HEK293 (cell line): ENCODE results near the gene CCR5AS.

Experiments used
- CTCF ChIA-PET: fragments of 350-600 bp; formaldehyde crosslinking; extraction: SDS; loops from one replicate; lab custom pipeline; 2021; ENCODE audit warnings: antibody characterized with exemption; lab: Yijun Ruan, JAX
- POLR2A ChIA-PET: fragments of 300-600 bp; formaldehyde crosslinking; extraction: SDS; loops from one replicate; lab custom pipeline; 2020; ENCODE audit warnings: antibody characterized with exemption, inconsistent platforms; lab: Yijun Ruan, JAX
- H3K27ac ChIP-seq: fragments of 200-500 bp; sonication (Bioruptor generic); 2 replicates; pipeline ENCODE4 v1.5.1; 2014; ENCODE audit warnings: low read depth, low read length, control low read depth, inconsistent platforms; ENCODE audit errors: extremely low read depth
- H3K36me3 ChIP-seq, 2 experiments: fragments of 200-500 bp in 1 of 2; sonication (Bioruptor generic) in 1 of 2; 1 replicate in 1 of 2; 2 replicates in 1 of 2; pipeline ENCODE4 v1.5.1; 2014 to 2017; ENCODE audit warnings: inconsistent platforms in 2 of 2, low read length in 2 of 2; ENCODE audit not compliant: control insufficient read depth in 2 of 2, insufficient read depth in 1 of 2
- H3K4me1 ChIP-seq: fragments of 200-500 bp; sonication (Bioruptor generic); 2 replicates; pipeline ENCODE4 v1.5.1; 2014; ENCODE audit warnings: mild to moderate bottlenecking, low read length, inconsistent platforms; ENCODE audit not compliant: control insufficient read depth, insufficient read depth
- H3K4me3 ChIP-seq: 2 replicates; pipeline ENCODE4 v1.5.1; 2011; ENCODE audit warnings: low read depth, mild to moderate bottlenecking, control low read depth, low read length, moderate library complexity
- H3K9me3 ChIP-seq: fragments of 200-500 bp; sonication (Bioruptor generic); 2 replicates; pipeline ENCODE4 v1.5.1; 2014; ENCODE audit warnings: low read depth, low read length, inconsistent platforms; ENCODE audit not compliant: control insufficient read depth, insufficient read depth
- CTCF ChIP-seq: fragments of 450-650 bp; formaldehyde crosslinking; IDR thresholded peaks from 2 replicates; pipeline ENCODE4 v1.5.1; 2016; ENCODE audit warnings: missing biosample characterization, missing genetic modification characterization
- GLI2 ChIP-seq: fragments of 450-650 bp; formaldehyde crosslinking; IDR thresholded peaks from 2 replicates; pipeline ENCODE4; 2017; ENCODE audit warnings: missing biosample characterization, missing genetic modification characterization, low read depth, borderline replicate concordance
- HOXA7 ChIP-seq: sonication (generic); formaldehyde crosslinking; IDR thresholded peaks from 2 replicates; pipeline ENCODE4 v1.8.1; 2022; ENCODE audit warnings: missing genetic modification reagents, borderline replicate concordance
- KLF16 ChIP-seq: fragments of 450-650 bp; formaldehyde crosslinking; IDR thresholded peaks from 2 replicates; pipeline ENCODE4 v1.5.1; 2017; ENCODE audit warnings: missing biosample characterization, missing genetic modification characterization
- SP3 ChIP-seq: fragments of 450-650 bp; formaldehyde crosslinking; IDR thresholded peaks from 2 replicates; pipeline ENCODE4 v1.5.1; 2016; ENCODE audit warnings: missing biosample characterization, missing genetic modification characterization
- TCF7L2 ChIP-seq: IDR thresholded peaks from 2 replicates; pipeline ENCODE4 v1.6.1; 2011; ENCODE audit warnings: low read depth, mild to moderate bottlenecking, inconsistent platforms, low read length, moderate library complexity, borderline replicate concordance
- YY2 ChIP-seq: fragments of 450-650 bp; formaldehyde crosslinking; IDR thresholded peaks from 2 replicates; pipeline ENCODE4 v1.5.1; 2016; ENCODE audit warnings: missing biosample characterization, missing genetic modification characterization
- ZBTB11 ChIP-seq: fragments of 450-650 bp; formaldehyde crosslinking; conservative IDR thresholded peaks from 2 replicates; pipeline ENCODE4 v1.5.1; 2016; ENCODE audit warnings: low read depth, missing biosample characterization, missing genetic modification characterization
- ZBTB17 ChIP-seq: fragments of 450-650 bp; formaldehyde crosslinking; IDR thresholded peaks from 2 replicates; pipeline ENCODE4 v1.5.1; 2016; ENCODE audit warnings: missing biosample characterization, missing genetic modification characterization
- ZFP3 ChIP-seq: fragments of 450-650 bp; formaldehyde crosslinking; IDR thresholded peaks from 2 replicates; pipeline ENCODE4 v1.5.1; 2016; ENCODE audit warnings: low read depth, missing biosample characterization, missing genetic modification characterization
- ZFP37 ChIP-seq: fragments of 450-650 bp; formaldehyde crosslinking; IDR thresholded peaks from 2 replicates; pipeline ENCODE4 v1.5.1; 2016; ENCODE audit warnings: missing biosample characterization, missing genetic modification characterization
- ZNF138 ChIP-seq: fragments of 450-650 bp; formaldehyde crosslinking; IDR thresholded peaks from 2 replicates; pipeline ENCODE4 v1.5.1; 2016; ENCODE audit warnings: missing biosample characterization, missing genetic modification characterization, borderline replicate concordance
- ZNF155 ChIP-seq: fragments of 450-650 bp; formaldehyde crosslinking; IDR thresholded peaks from 2 replicates; pipeline ENCODE4 v1.5.1; 2016; ENCODE audit warnings: missing biosample characterization, missing genetic modification characterization
- ZNF18 ChIP-seq: fragments of 450-650 bp; formaldehyde crosslinking; IDR thresholded peaks from 2 replicates; pipeline ENCODE4 v1.5.1; 2016; ENCODE audit warnings: missing biosample characterization, missing genetic modification characterization
- ZNF19 ChIP-seq: fragments of 450-650 bp; formaldehyde crosslinking; IDR thresholded peaks from 2 replicates; pipeline ENCODE4; 2016; ENCODE audit warnings: missing biosample characterization, missing genetic modification characterization, low read depth
- ZNF214 ChIP-seq: fragments of 450-650 bp; formaldehyde crosslinking; IDR thresholded peaks from 2 replicates; pipeline ENCODE4 v1.5.1; 2017; ENCODE audit warnings: missing biosample characterization, mild to moderate bottlenecking, missing genetic modification characterization, borderline replicate concordance
- ZNF266 ChIP-seq: fragments of 450-650 bp; formaldehyde crosslinking; IDR thresholded peaks from 2 replicates; pipeline ENCODE4 v1.5.1; 2016; ENCODE audit warnings: missing biosample characterization, missing genetic modification characterization, low read depth
- ZNF324 ChIP-seq: fragments of 450-650 bp; formaldehyde crosslinking; IDR thresholded peaks from 2 replicates; pipeline ENCODE4 v1.5.1; 2016; ENCODE audit warnings: missing biosample characterization, missing genetic modification characterization
- ZNF416 ChIP-seq: fragments of 450-650 bp; formaldehyde crosslinking; IDR thresholded peaks from 2 replicates; pipeline ENCODE4 v1.5.1; 2016; ENCODE audit warnings: missing biosample characterization, missing genetic modification characterization
- ZNF510 ChIP-seq: fragments of 450-650 bp; formaldehyde crosslinking; IDR thresholded peaks from 2 replicates; pipeline ENCODE4 v1.5.1; 2018; ENCODE audit warnings: mild to moderate bottlenecking, missing genetic modification characterization, missing biosample characterization; ENCODE audit not compliant: insufficient replicate concordance
- ZNF513 ChIP-seq: fragments of 450-650 bp; IDR thresholded peaks from 2 replicates; pipeline ENCODE4 v1.5.1; 2018; ENCODE audit warnings: missing biosample characterization, missing genetic modification characterization
- ZNF558 ChIP-seq: fragments of 450-650 bp; formaldehyde crosslinking; IDR thresholded peaks from 2 replicates; pipeline ENCODE4 v1.5.1; 2016; ENCODE audit warnings: missing biosample characterization, missing genetic modification characterization
- ZNF777 ChIP-seq: fragments of 450-650 bp; formaldehyde crosslinking; IDR thresholded peaks from 2 replicates; pipeline ENCODE4 v1.5.1; 2017; ENCODE audit warnings: missing biosample characterization, missing genetic modification characterization, borderline replicate concordance
- ZNF785 ChIP-seq: fragments of 450-650 bp; formaldehyde crosslinking; IDR thresholded peaks from 2 replicates; pipeline ENCODE4 v1.5.1; 2016; ENCODE audit warnings: missing biosample characterization, missing genetic modification characterization
- ZNF837 ChIP-seq: fragments of 450-650 bp; formaldehyde crosslinking; IDR thresholded peaks from 2 replicates; pipeline ENCODE4 v1.5.1; 2016; ENCODE audit warnings: missing biosample characterization, missing genetic modification characterization
- ZSCAN23 ChIP-seq: fragments of 450-650 bp; formaldehyde crosslinking; IDR thresholded peaks from 2 replicates; pipeline ENCODE4 v1.5.1; 2016; ENCODE audit warnings: missing biosample characterization, missing genetic modification characterization

CCR5AS gene

GRCh38 chr3:46413951-46414350 lies 7.1 kb upstream of the CCR5AS start:
- ChIA-PET CTCF (no interaction called here), POLR2A (no interaction called here)
- Histone ChIP-seq H3K4me3 (no peak overlapping the region), H3K36me3 (no peaks in the 10 kb centered on the region), H3K9me3 (no peaks in the 10 kb centered on the region), H3K4me1 (no peaks in the 10 kb centered on the region), H3K27ac (no peak overlapping the region)
- TF ChIP-seq GLI2 (tag by site-specific recombination) (no peak), ZNF155 (no peak), ZNF785 (tag by site-specific recombination) (no peak), ZNF416 (no peak), YY2 (no peak), ZNF18 (tag by site-specific recombination) (no peak), ZNF837 (no peak), ZNF513 (no peak), SP3 (tag by site-specific recombination) (no peak), ZNF214 (tag by site-specific recombination) (no peak), ZNF777 (tag by site-specific recombination) (no peak), ZNF324 (no peak), CTCF (tag by site-specific recombination) (no peak), ZSCAN23 (tag by site-specific recombination) (no peak), ZNF19 (no peak)

- H3K9me3 ChIP-seq = no peaks in the 10 kb centered on the region
- TF ChIP-seq ZNF510 = no peak
- no peak for TF ChIP-seq ZFP37 (tag by site-specific recombination)
- TF ChIP-seq HOXA7 (CRISPR knock-in tag) = no peak
- TF ChIP-seq ZNF558 (tag by site-specific recombination) = no peak
- TF ChIP-seq KLF16 (tag by site-specific recombination) = no peak
- no peak for TF ChIP-seq ZBTB11 (tag by site-specific recombination)
- no peak for TF ChIP-seq ZNF266
- no peak for TF ChIP-seq ZNF138 (tag by site-specific recombination)
- no peak for TF ChIP-seq ZBTB17
- no peak for TF ChIP-seq ZFP3 (tag by site-specific recombination)
- no peak for TF ChIP-seq TCF7L2
- TF ChIP-seq, all 188 proteins: peak for 0
- Histone ChIP-seq H3K4me3 (no peak overlapping the region), H3K36me3 (no peaks in the 10 kb centered on the region), H3K27ac (no peak overlapping the region), H3K4me1 (no peaks in the 10 kb centered on the region)
- POLR2A ChIA-PET = no interaction called here
- CTCF ChIA-PET = no interaction called here
Measured at GRCh38 chr3:46412786-46413298, 6.0 kb upstream of the CCR5AS start.
